IPS DF 19.7 (cell line): Measurements from ENCODE around the gene COTL1.
"Not testable (repeated sequence)": the region's sequence is repeated elsewhere in the genome, so short reads cannot be mapped to it uniquely, and the experiment has no call there.

Source experiments
- DNase-seq: peaks from one replicate; pipeline ENCODE4 v3.0.0-alpha.2; 2013; ENCODE audit warnings: low read depth, low spot score

Gene COTL1

DNA sequence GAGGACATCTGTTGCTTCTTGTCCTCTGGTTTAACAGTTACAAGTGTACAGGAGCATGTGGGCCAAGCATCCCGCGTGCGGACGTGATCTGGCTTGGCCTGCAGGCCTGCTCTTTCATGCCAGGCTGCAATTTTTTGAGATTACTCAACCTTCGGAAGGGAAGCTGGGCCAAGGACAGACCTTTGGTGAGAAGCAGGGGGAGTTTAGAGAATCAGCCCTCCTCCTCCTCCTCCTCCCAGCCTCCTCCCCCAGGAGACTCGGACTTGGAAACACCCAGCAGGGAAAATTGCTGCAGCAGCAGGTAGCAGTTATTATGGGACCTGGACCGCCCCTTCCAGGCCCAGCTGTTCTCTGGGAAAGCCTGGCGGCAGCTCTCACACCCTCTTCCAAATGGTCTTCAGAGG lies 25.3 kb upstream of the COTL1 start:
- no peak for DNase-seq

DNA sequence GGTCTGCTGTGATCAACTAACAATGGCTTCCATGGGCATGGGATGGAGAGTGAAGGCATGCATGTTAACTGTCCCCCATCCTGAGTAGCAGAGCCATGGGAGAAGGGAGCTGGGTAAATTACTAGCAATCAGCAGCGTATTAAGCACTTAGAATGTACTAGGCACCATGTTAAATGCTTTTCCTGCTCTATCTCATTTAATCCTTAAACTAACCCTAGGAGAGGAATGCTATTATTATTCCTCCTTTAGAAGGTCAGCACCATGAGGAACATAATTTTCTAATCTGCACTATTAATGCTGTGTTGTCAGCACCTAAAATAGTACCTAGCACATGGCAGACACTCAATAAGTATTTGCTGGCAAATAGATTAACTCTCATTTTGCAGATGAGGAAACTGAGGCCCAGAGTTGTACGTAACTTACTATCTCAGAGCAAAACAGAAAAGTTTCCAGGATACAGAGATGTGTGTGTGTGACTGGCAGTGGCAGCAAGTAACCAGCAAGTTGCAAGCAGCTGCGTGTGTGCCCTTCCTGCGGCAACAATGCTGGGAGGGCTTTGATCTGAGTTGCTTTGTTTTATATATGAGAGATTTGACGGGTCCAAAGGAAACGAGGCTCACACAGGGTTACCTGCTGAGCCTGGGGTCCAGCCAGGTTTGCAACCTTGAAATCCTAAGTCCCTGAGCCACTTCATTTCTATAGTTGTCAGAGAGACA lies 23.9 kb upstream of the COTL1 start:
- DNase-seq, result no peak

DNA sequence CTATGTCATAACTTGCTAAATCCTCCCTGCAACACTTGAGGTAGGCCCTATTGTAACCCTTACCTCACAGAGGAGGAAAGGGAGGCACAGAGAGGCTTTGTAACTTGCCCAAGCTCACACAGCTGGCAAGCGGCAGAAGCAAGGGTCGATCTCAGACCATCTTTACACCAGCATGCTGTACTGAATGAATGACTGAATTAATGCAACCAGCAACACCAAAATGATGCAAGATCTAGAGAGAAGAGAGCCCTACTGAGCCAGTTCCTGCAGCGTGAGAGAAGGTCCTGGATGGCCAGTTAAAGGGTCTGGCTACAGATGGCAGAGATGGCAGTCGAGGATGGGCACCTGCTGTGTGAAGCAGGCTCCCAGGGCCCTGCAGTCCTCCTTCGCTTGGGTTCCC lies 22.3 kb upstream of the COTL1 start:
- no peak for DNase-seq

DNA sequence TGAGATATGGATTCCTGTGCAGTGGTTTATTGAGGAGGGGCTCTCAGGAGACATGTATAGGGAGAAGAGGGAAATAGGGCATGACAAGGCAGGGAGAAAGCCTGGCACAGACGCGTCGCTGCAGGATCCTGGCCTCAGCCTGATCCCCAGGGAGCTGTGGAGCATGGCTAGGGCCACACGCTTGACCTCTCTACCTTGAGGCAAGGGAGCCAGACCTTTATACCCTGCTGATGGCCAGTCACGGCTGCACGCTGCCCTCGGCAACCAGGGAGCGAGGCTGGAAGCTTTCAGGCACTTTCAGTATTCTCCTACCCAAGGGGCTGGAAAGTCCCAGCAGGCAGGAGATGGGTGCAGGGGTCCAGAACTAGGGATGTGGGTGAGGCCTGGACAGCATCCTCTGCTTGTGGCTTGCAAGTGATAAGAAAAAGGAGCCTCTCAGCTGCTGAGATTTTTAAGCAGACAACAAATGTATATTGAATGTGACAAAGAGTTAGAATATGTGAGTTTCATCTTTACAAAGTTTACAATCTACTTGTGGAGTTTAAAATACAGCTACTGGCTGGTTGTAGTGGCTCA lies 20.4 kb upstream of the COTL1 start:
- no peak for DNase-seq

DNA sequence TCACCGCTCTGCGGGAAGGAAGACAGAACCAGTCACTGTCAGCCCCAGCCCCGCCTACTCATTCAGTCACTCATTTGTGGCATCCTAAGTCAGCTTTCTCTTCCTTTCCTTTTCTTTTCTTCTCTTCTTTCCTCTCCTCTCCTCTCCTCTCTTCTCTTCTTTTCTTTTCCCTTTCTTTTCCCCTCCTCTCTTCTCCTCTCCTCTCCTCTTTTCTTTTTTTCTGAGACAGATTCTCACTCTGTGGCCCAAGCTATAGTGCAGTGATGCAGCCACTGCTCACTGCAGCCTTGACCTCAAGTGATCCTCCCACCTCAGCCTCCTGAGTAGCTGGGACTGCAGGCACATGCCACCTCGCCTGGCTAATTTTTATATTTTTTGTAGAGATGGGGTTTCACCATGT lies 19.8 kb upstream of the COTL1 start:
- no peak for DNase-seq

DNA sequence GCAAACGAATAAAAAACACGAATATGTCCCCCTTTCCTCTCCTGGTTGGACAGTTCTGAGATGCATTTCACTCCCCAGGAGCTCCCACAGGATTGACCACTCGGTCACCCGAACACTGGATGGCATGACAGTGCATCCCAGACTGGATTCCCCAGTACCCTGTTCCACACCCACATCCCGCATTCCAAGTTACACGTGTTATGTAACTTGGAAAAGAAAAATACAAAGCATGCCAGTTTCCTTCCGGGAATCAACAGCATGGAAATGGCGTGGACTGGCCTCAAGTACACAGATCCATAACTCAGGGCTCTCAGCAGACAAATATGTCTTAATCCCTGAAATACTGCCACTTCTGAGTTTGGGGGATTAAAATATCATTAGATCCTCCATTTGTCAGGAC lies 17.8 kb upstream of the COTL1 start:
- no peak for DNase-seq

DNA sequence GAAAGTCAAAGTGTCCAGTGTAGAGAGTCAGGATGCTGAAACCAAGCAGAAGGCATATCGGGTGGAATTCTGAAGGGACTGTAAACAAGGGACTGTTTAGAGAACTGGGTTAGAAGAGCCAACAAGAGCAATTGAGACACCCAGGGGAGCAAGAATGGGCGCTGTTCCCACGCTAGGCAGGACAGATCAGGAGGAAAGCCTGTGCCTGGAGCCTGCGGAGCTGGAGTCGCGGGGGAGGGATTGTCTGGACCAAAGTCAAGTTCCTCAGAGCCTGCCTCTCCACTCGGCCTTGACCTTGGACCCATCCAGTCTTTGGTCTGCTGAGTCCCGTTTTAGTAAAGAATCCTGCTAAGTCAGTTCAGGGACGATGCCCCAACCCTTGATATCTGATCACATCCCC lies 15.7 kb upstream of the COTL1 start:
- no peak for DNase-seq

DNA sequence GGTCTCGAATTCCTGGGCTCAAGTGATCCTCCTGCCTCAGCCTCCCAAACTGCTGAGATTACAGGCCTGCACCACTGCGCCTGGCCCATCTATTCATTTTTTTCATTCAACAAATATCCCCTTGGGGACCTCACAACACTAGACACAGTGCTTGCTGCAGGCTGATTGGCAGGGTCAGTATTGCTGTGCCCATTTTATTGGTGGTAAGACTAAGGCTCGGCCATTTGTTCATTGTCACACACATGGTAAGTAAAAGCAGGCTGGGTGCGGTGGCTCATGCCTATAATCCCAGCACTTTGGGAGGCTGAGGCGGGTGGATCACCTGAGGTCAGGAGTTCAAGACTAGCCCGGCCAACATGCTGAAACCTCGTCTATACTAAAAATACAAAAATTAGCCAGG lies 15.0 kb upstream of the COTL1 start:
- DNase-seq, result not testable (repeated sequence)

DNA sequence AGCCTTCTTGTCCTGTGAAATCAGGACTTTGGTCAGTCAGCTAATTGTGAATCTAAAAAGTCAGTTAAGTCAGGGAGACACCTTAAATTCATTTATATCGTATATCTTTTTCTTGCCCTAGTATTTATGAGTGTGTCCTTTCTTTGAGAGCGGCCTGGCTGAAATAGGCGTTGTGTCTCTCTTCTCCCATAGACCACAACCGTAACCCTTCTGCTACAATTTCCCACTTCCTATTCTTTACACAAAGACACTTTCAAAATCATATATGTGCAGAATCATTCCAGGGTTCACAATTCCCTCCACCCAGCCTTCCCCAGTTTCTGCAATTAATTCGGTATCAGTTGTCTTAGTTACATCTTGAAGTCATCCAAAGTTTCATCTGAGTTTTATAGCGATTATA lies 14.0 kb upstream of the COTL1 start:
- no peak for DNase-seq

DNA sequence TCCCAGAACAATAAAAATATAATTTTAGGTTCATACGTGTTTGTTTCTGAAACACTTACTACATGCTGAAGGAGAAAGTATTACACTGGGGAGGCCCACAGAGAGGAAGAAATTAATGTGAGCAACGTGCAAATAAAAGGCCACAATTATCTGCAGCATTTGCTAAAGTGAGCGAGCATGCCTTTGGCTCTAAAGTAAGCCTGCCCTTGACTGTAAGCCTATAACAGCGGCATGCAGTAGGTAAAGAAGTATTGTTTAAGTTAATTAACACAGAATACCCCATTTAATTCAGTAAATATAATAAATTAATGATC lies 13.2 kb upstream of the COTL1 start:
- no peak for DNase-seq

DNA sequence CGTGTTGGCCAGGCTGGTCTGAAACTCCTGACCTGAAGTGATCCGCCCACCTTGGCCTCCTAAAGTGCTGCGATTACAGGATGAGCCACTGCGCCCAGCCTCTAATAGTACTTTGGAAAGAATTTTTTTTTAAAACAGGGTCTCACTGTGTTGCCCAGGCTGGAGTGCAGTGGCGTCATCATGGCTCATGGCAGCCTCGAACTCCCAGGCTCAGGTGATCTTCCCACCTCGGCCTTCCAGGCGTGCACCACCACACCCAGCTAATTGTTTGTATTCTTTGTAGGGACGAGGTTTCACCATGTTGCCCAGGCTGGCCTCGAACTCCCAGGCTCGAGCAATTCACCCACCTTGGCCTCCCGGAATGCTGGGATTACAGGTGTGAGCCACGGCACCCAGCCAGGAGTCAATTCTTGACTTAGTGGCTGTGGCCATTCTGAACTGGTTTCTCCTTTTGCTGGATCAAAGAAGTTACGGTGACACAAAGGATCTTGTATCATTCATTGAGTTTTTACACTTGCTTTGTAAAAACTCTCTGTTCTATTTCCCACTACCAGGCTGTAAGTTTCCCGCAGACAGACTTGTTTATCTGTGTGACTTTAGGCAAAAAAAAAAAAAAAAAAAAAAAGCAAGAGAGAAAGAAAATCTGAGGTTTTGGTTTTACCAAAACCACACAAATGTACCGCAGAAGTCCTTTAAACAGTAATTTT lies 12.7 kb upstream of the COTL1 start:
- DNase-seq, result no peak

DNA sequence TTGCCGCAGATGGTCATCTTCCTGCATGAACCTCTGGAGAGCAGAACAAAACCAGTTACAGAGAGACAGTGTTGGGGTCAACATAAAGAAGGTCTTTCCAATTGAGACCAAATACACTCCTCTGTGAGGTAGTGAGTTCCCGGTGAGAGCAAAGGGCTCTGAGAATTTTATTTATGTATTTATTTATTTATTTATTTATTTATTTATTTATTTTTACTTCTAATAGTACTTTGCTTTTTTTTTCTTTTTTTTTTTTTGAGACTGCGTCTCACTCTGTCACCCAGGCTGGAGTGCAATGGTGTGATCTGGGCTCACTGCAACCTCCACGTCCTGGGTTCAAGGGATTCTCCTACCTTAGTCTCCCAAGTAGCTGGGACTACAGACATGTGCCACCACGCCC lies 12.1 kb upstream of the COTL1 start:
- DNase-seq, result no peak

DNA sequence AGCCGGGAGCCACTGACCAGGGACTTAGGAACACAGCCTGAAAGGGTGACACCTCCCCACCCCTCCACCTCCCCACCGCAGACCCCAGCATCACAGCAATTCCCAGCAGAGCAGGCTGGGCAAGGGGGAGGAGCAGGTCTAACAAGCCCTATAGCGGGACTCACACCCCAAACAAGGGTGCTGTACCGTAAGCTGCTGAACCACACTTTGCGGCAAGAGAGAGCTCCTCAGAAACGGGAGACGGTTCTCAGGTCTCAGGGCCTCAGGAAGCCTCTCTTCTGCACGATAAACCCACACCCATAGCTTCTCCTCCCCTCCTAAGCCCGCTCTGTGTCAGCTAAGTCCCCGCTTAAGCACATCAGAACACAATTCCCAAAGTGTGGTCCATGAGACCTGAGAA lies 11.7 kb upstream of the COTL1 start:
- no peak for DNase-seq

DNA sequence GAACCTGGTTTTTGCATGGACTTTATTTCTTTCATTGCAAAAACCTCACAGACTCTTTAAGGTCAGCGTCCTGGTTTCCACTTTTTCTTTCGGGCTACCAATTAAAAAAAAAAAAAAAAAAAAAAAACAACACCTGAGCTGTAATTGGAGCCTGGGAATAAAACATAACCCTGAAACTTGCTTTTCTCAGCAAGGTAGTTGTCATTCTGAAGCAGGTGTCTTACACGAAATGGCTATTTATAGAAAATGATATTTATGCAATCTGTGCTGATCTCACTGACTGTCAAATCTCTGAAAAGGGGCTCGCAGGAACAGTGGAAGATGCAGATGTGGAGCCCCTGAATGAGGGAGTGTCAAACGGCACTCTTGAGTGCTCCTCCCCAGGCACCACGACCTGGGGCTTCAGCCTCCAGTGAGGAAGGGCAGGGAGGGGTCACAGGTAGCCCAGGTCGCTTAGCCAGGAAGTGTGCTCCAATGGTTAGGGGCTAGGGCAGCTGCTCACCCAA lies 10.4 kb upstream of the COTL1 start:
- no peak for DNase-seq

DNA sequence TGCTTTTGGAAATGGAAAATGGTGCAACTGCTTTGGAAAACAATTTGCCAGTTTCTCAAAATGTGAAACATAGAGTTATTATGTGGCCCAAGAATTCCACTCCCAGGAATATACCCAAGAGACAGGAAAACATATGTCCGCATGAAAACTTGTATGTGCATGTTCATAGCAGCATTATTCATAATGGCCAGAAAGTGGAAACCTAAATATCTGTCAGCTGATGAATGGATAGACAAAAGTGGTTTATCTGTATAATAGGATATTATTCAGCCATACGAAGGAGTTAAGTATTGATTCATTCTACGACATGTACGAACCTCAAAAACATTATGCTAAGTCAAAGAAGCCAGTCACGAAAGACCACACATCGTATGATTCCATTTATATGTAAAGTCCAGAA lies 7.7 kb upstream of the COTL1 start:
- DNase-seq, result no peak

DNA sequence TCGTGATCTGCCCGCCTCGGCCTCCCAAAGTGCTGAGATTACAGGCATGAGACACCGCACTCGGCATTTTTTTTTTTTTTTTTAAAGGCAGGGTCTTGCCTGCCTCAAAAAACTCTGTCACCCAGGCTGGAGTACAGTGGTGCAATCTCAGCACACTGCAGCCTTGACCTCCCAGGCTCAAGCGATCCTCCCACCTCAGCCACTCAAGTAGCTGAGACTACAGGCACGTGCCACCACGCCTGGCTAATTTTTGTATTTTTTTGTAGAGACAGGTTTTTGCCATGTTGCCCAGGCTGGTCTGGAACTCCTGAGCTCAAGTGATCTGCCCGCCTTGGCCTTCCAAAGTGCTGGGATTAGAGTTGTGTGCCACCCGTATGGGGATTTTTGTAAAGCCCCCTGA lies 3.0 kb upstream of the COTL1 start:
- DNase-seq, result not testable (repeated sequence)

DNA sequence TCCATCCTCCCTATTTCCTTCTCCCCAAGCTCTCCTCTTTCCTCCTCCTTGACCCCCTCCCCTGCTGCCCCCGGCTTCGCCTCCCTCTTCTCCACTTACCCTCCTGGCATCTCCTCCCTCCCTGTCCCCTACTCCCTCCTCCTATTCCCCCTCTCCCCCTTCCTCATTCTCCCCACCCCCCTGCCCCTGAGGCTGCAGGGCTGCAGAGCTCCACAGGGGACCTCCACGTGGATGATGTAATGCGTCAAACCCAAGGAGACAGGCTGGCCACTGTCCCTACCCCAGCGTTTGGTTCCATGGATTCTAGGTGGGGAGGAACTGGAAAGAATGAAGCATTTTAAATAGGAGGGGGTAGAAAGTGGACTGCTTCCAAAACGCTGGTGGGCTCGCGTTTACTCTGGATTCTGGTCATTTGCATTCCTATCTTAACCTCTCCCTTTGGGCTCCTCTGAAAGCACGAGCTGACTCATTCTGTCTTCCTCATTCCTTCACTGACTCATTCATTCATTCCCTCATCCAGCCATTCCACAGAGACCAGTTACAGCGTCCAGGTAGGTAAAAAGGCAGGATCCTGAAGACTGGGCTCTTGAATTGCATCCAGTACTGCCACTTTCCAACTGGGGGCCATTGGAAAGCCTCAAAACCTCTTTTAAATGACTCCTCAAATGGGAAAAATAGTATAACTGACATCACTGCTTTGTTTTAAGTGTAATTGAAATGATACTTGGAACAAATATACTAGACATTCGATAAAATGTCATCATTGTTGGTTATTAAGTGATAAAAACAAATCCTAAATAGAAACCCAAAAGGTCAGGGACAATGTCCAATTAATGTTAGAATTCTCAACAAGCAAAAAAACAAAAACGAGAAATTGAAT lies 943 bp upstream of the COTL1 start:
- DNase-seq, result peak; percentile 76

DNA sequence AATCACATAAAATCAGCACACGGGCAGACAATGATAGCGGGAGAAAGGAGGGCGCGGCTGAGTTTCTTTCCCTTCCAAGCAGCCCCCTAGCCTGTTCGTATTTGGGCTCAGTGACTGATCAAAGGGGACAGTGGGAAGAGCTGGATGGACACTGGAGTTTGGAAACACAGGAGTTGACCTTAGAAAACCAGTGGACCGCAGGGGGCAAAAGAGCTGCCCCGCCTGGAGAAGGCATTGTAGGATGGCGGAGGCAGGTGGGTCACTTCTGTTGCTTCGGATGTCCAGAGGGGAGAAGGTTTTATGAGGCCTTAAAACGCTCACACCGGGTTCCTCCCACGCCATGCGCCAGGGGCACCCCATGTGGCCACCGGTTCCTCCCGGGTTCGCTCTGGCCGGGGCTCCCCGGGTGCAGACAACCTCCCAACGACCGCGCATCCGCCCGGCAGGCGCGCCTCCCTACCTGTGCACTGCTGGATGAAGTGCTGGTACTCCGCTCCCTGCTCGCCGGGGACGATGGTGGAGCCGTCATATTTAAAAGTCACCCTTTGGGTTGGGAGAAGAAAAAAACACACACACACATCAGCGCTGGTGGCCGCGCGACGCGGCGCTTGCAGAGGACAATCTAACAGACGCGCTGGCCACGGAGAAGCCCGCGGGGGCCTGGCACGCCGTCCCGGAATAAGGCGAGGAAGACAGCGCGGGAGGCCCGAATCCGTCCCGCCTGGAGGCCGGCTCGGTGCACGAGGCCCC lies 662 bp downstream of the COTL1 start:
- DNase-seq, result no peak

DNA sequence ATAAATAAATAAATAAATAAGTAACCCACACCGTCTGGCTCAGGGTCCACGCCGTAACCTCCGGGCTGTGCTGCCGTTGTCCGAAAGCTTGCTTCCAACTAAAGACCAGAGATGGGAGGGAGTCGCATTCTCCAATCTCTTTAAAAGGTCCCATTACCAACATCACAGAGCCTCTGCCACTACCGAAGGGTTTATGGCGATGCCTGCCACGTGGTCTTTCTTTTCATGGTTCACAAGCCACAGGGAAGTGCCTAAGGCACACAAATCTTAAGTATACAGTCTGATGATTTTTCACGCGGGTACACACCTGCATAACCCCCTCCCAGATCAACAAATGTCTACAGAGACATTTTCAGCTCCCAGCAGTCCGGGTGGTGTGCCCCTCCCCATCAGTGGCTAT lies 1.4 kb downstream of the COTL1 start:
- DNase-seq, result no peak

DNA sequence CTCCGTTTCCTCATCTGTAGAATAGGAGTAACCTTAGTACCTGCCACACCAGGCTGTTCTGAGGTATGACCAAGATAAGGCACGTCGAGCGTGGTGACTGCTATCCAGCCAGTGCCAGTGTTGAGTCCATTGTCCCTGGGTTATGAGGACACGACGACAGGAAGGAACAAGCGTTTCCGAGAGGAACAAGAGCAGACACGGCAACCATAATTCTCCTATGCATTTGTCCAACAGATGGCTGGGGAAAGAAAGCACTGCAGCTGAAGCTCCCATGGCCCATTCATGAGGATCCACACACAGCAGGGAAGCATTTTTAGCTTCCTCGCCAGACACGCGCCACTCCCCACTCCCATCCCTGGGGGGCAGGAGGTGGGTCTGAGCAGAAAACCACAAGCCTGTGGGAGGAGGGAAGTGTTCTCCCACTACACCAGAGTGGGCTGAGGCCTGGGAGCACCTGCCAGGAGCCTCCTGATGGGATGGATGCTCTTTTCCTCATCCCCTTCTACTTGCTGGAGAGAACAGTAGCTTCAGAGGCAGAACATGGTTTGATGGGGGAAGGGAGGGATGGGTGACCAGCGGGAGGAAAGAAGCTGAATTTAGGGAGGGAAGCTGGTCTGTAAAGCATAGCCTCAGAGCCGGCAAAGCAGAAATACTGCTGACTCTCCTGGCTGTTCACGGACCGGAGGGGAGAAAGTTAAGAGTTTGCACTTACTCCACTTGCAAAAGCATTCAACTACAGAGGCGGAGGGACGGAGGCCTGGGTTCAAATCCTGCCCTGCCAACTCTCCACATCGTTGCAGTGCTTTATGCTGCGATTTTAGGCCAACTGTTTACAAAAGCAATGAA lies 2.7 kb downstream of the COTL1 start:
- DNase-seq, result no peak

DNA sequence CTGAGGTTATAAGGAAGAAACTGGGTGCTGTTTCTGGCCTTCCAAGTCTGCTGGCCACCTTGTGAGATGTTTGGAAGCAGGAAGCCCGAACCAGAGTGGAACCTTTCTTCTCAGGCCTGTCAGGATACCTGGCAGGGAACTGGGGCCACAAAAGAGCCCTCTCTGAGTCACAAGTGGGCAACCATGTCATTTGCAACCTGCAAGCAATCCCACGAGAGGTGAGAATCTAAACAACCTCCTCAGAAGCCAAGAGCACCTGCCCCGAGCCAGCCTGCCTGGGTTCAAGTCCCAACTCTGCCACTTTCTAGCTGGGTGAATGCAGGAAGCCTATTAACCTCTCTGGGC lies 3.3 kb downstream of the COTL1 start:
- no peak for DNase-seq
